Astrocyte (in vitro differentiated cells and primary cell): ENCODE measurements around the gene IFRD2. TPM values are rescaled to one million over a fixed set of nuclear protein-coding genes. Genes with fewer than 3 reads are reported as not detected.

Source experiments
- DNase-seq: peaks from one replicate; pipeline ENCODE4 v3.0.0-alpha.2; 2010; ENCODE audit warnings: low read depth
- FAIRE-seq: peaks from 2 replicates; lab custom pipeline; 2011; peaks lifted over from hg19 to GRCh38; lab: Jason Lieb, UNC
- H2AFZ ChIP-seq: 2 replicates; pipeline ENCODE4 v1.6.0; 2012; ENCODE audit warnings: low read depth, low read length, inconsistent platforms
- H3K27ac ChIP-seq: 2 replicates; pipeline ENCODE4 v1.5.1; 2011; ENCODE audit warnings: low read depth, low read length, inconsistent platforms
- H3K27me3 ChIP-seq: 2 replicates; pipeline ENCODE4 v1.6.0; 2011; ENCODE audit warnings: low read length, inconsistent platforms; ENCODE audit not compliant: insufficient read depth
- H3K36me3 ChIP-seq: 2 replicates; pipeline ENCODE4 v1.5.1; 2011; ENCODE audit warnings: low read length, inconsistent platforms; ENCODE audit not compliant: insufficient read depth
- H3K4me1 ChIP-seq: 2 replicates; pipeline ENCODE4 v1.5.1; 2011; ENCODE audit warnings: low read length, inconsistent platforms; ENCODE audit not compliant: insufficient read depth
- H3K4me2 ChIP-seq: 2 replicates; pipeline ENCODE4 v1.6.0; 2012; ENCODE audit warnings: low read length, inconsistent platforms
- H3K4me3 ChIP-seq: 2 replicates; pipeline ENCODE4 v1.5.1; 2011; ENCODE audit warnings: low read depth, mild to moderate bottlenecking, low read length, inconsistent platforms; ENCODE audit not compliant: insufficient read depth
- H3K79me2 ChIP-seq: 2 replicates; pipeline ENCODE4 v1.6.0; 2012; ENCODE audit warnings: mild to moderate bottlenecking, low read length, inconsistent platforms; ENCODE audit not compliant: insufficient read depth
- H3K9ac ChIP-seq: 2 replicates; pipeline ENCODE4 v1.6.0; 2012; ENCODE audit warnings: mild to moderate bottlenecking, low read length, inconsistent platforms
- H3K9me3 ChIP-seq: 2 replicates; pipeline ENCODE4 v1.5.1; 2012; ENCODE audit warnings: low read depth, mild to moderate bottlenecking, low read length, inconsistent platforms; ENCODE audit not compliant: insufficient read depth
- H4K20me1 ChIP-seq: 2 replicates; pipeline ENCODE4 v1.6.0; 2012; ENCODE audit warnings: low read length, inconsistent platforms; ENCODE audit not compliant: insufficient read depth
- H3K27ac Mint-ChIP-seq: one replicate; pipeline ENCODE4 v1.8.0; 2021; ENCODE audit warnings: mild to moderate bottlenecking, mixed read lengths; ENCODE audit not compliant: unreplicated experiment
- H3K27me3 Mint-ChIP-seq: one replicate; pipeline ENCODE4 v1.8.0; 2021; ENCODE audit warnings: low read depth, mixed read lengths; ENCODE audit not compliant: unreplicated experiment
- H3K36me3 Mint-ChIP-seq: one replicate; pipeline ENCODE4 v1.8.0; 2021; ENCODE audit warnings: low read depth, mixed read lengths; ENCODE audit not compliant: unreplicated experiment
- H3K4me1 Mint-ChIP-seq: one replicate; pipeline ENCODE4 v1.8.0; 2021; ENCODE audit warnings: low read depth, mixed read lengths; ENCODE audit not compliant: unreplicated experiment
- H3K4me3 Mint-ChIP-seq: one replicate; pipeline ENCODE4 v1.8.0; 2021; ENCODE audit warnings: mild to moderate bottlenecking, moderate library complexity, mixed read lengths; ENCODE audit not compliant: unreplicated experiment
- H3K9me3 Mint-ChIP-seq: one replicate; pipeline ENCODE4 v1.8.0; 2021; ENCODE audit warnings: mild to moderate bottlenecking, mixed read lengths; ENCODE audit not compliant: unreplicated experiment
- CTCF ChIP-seq: IDR thresholded peaks from 2 replicates; pipeline ENCODE4 v1.5.1; 2011; ENCODE audit warnings: low read depth, mild to moderate bottlenecking, inconsistent platforms, low read length, moderate library complexity; ENCODE audit not compliant: insufficient read depth
- EZH2 ChIP-seq: IDR thresholded peaks from 2 replicates; pipeline ENCODE4 v1.6.1; 2012; ENCODE audit warnings: mild to moderate bottlenecking, low read length, inconsistent platforms; ENCODE audit not compliant: insufficient read depth
- total RNA-seq: library from RNA; stranded (reverse); gene quantifications from 2 replicates; pipeline ENCODE4 v1.2.1, GENCODE V29; 2021

The IFRD2 gene
- total RNA-seq, 1 donor from 2014 or later, result 66.8 TPM

- Mint-ChIP-seq H3K36me3 (peaks cover 13% of the 10 kb centered on the region), H3K27ac (no peak overlapping the region)
- no peak for TF ChIP-seq CTCF
- TF ChIP-seq EZH2, result no peak
These were observed 29.8 kb upstream of the IFRD2 start for GRCh38 chr3:50322115-50322385.

GRCh38 chr3:50321336-50322114 is 29.3 kb upstream of the IFRD2 start:
- Histone ChIP-seq H3K9ac (peak overlapping the region; percentile 96), H3K4me1 (peaks cover 26% of the 10 kb centered on the region), H3K4me2 (peak overlapping the region; percentile 93), H3K36me3 (peaks cover 13% of the 10 kb centered on the region), H3K27me3 (no peaks in the 10 kb centered on the region), H3K27ac (peak overlapping the region; percentile 100), H3K4me3 (peak overlapping the region; percentile 95), H4K20me1 (peaks cover 41% of the 10 kb centered on the region), H3K79me2 (peaks cover 43% of the 10 kb centered on the region), H3K9me3 (no peaks in the 10 kb centered on the region), H2AFZ (peak overlapping the region; percentile 92)
- H3K36me3 Mint-ChIP-seq, result peaks cover 15% of the 10 kb centered on the region
- peak; percentile 79 for DNase-seq
- peak overlapping the region; percentile 85 for H3K4me3 Mint-ChIP-seq
- FAIRE-seq, result no peak
- peak overlapping the region; percentile 98 for H3K27ac Mint-ChIP-seq
- TF ChIP-seq CTCF (peak; percentile 7), EZH2 (no peak)
- H3K4me1 Mint-ChIP-seq, result peaks cover 18% of the 10 kb centered on the region
- no peaks in the 10 kb centered on the region for H3K9me3 Mint-ChIP-seq
- no peaks in the 10 kb centered on the region for H3K27me3 Mint-ChIP-seq

More at GRCh38 chr3:50322115-50322385, 29.8 kb upstream of the IFRD2 start:
- Histone ChIP-seq H3K4me3 (peak overlapping the region; percentile 95), H3K36me3 (peaks cover 13% of the 10 kb centered on the region), H3K79me2 (peaks cover 48% of the 10 kb centered on the region), H3K4me2 (peak overlapping the region; percentile 93), H3K27ac (no peak overlapping the region), H2AFZ (peak overlapping the region; percentile 73), H4K20me1 (peaks cover 35% of the 10 kb centered on the region), H3K9me3 (no peaks in the 10 kb centered on the region), H3K27me3 (no peaks in the 10 kb centered on the region), H3K4me1 (peaks cover 24% of the 10 kb centered on the region), H3K9ac (peak overlapping the region; percentile 96)
- no peak for DNase-seq
- Mint-ChIP-seq H3K27me3 (no peaks in the 10 kb centered on the region), H3K4me1 (peaks cover 20% of the 10 kb centered on the region), H3K9me3 (no peaks in the 10 kb centered on the region), H3K4me3 (peak overlapping the region; percentile 85)
- FAIRE-seq, result no peak

- FAIRE-seq, result no peak
- peaks cover 29% of the 10 kb centered on the region for H3K4me1 ChIP-seq
These were observed 28.7 kb upstream of the IFRD2 start for GRCh38 chr3:50320853-50321335.

More at GRCh38 chr3:50320853-50321335, 28.7 kb upstream of the IFRD2 start:
- peaks cover 46% of the 10 kb centered on the region for H4K20me1 ChIP-seq
- Mint-ChIP-seq H3K36me3 (peaks cover 18% of the 10 kb centered on the region), H3K4me1 (peaks cover 23% of the 10 kb centered on the region), H3K27me3 (no peaks in the 10 kb centered on the region), H3K27ac (peak overlapping the region; percentile 96), H3K4me3 (peak overlapping the region; percentile 93), H3K9me3 (no peaks in the 10 kb centered on the region)
- peaks cover 13% of the 10 kb centered on the region for H3K36me3 ChIP-seq
- peak; percentile 36 for DNase-seq
- peak overlapping the region; percentile 92 for H2AFZ ChIP-seq
- H3K27ac ChIP-seq, result peak overlapping the region; percentile 100
- no peak for TF ChIP-seq EZH2
- no peak for TF ChIP-seq CTCF
- peak overlapping the region; percentile 95 for H3K4me3 ChIP-seq
- no peaks in the 10 kb centered on the region for H3K9me3 ChIP-seq
- H3K4me2 ChIP-seq, result peak overlapping the region; percentile 93
- peaks cover 41% of the 10 kb centered on the region for H3K79me2 ChIP-seq
- peak overlapping the region; percentile 96 for H3K9ac ChIP-seq
- H3K27me3 ChIP-seq, result no peaks in the 10 kb centered on the region
